ENCODE measurements around the gene ZBTB25. TPM values are rescaled to one million over a fixed set of nuclear protein-coding genes. Genes with fewer than 3 reads are reported as not detected.
A peak's percentile ranks its signal among the peaks of the same experiment; 100 is the strongest.
"Not testable (repeated sequence)": the region's sequence is repeated elsewhere in the genome, so short reads cannot be mapped to it uniquely, and the experiment has no call there.

Gene ZBTB25
- total RNA-seq, 1 donor from 2014 or later = 11.3 TPM

- no peak overlapping the region for H3K27ac Mint-ChIP-seq
Observed at GRCh38 chr14:64518229-64518628, 14.6 kb upstream of the ZBTB25 start.

GRCh38 chr14:64517667-64518066 lies 14.0 kb upstream of the ZBTB25 start:
- H3K4me3 Mint-ChIP-seq; H3K27me3 Mint-ChIP-seq; DNase-seq (ENCODE audit: extremely low spot score, unreplicated experiment); H3K36me3 Mint-ChIP-seq; H3K9me3 Mint-ChIP-seq; H3K27ac Mint-ChIP-seq: not testable (repeated sequence)
- H3K4me1 Mint-ChIP-seq (ENCODE audit: unreplicated experiment) = peaks cover 12% of the 10 kb centered on the region

More at GRCh38 chr14:64518229-64518628, 14.6 kb upstream of the ZBTB25 start:
- TF ChIP-seq CTCF (conservative IDR thresholded peaks at IDR 0.05) = no peak
- no peaks in the 10 kb centered on the region for H3K9me3 Mint-ChIP-seq
- no peak for DNase-seq (ENCODE audit: extremely low spot score, unreplicated experiment)
- peaks cover 3% of the 10 kb centered on the region for H3K36me3 Mint-ChIP-seq
- no peak overlapping the region for H3K4me3 Mint-ChIP-seq
- no peaks in the 10 kb centered on the region for H3K27me3 Mint-ChIP-seq
- H3K4me1 Mint-ChIP-seq (ENCODE audit: unreplicated experiment) = peaks cover 12% of the 10 kb centered on the region

- DNase-seq (ENCODE audit: extremely low spot score, unreplicated experiment) = no peak
- H3K4me1 Mint-ChIP-seq (ENCODE audit: unreplicated experiment) = peaks cover 12% of the 10 kb centered on the region
- no peaks in the 10 kb centered on the region for H3K9me3 Mint-ChIP-seq
- TF ChIP-seq CTCF (conservative IDR thresholded peaks at IDR 0.05) = no peak
- H3K36me3 Mint-ChIP-seq = peaks cover 3% of the 10 kb centered on the region
- no peak overlapping the region for H3K4me3 Mint-ChIP-seq
- no peak overlapping the region for H3K27ac Mint-ChIP-seq
- no peaks in the 10 kb centered on the region for H3K27me3 Mint-ChIP-seq
Observed at GRCh38 chr14:64516969-64517368, 13.3 kb upstream of the ZBTB25 start.

- Mint-ChIP-seq H3K4me3 (no peak overlapping the region), H3K4me1 (ENCODE audit: unreplicated experiment) (peaks cover 26% of the 10 kb centered on the region), H3K9me3 (no peaks in the 10 kb centered on the region), H3K27ac (no peak overlapping the region), H3K36me3 (peaks cover 3% of the 10 kb centered on the region), H3K27me3 (no peaks in the 10 kb centered on the region)
- no peak for DNase-seq (ENCODE audit: extremely low spot score, unreplicated experiment)
- TF ChIP-seq CTCF (conservative IDR thresholded peaks at IDR 0.05) = no peak
Observed at GRCh38 chr14:64515053-64515452, 11.4 kb upstream of the ZBTB25 start.

- H3K27me3 Mint-ChIP-seq = no peaks in the 10 kb centered on the region
- H3K9me3 Mint-ChIP-seq = no peaks in the 10 kb centered on the region
- no peak for DNase-seq (ENCODE audit: extremely low spot score, unreplicated experiment)
- H3K36me3 Mint-ChIP-seq = peaks cover 3% of the 10 kb centered on the region
- H3K27ac Mint-ChIP-seq = no peak overlapping the region
- no peak overlapping the region for H3K4me3 Mint-ChIP-seq
- no peak for TF ChIP-seq CTCF (conservative IDR thresholded peaks at IDR 0.05)
- H3K4me1 Mint-ChIP-seq (ENCODE audit: unreplicated experiment) = peaks cover 35% of the 10 kb centered on the region
Observed at GRCh38 chr14:64513271-64513670, 9.6 kb upstream of the ZBTB25 start.

GRCh38 chr14:64510825-64511671 lies 7.4 kb upstream of the ZBTB25 start:
- Mint-ChIP-seq H3K36me3 (peaks cover 7% of the 10 kb centered on the region), H3K9me3 (no peaks in the 10 kb centered on the region), H3K27me3 (no peaks in the 10 kb centered on the region), H3K4me1 (ENCODE audit: unreplicated experiment) (peaks cover 42% of the 10 kb centered on the region), H3K4me3 (no peak overlapping the region), H3K27ac (peak overlapping the region; percentile 13)
- no peak for DNase-seq (ENCODE audit: extremely low spot score, unreplicated experiment)
- TF ChIP-seq CTCF (conservative IDR thresholded peaks at IDR 0.05) = peak; percentile 96
